ENCODE data around the gene SS18L1.

DNA sequence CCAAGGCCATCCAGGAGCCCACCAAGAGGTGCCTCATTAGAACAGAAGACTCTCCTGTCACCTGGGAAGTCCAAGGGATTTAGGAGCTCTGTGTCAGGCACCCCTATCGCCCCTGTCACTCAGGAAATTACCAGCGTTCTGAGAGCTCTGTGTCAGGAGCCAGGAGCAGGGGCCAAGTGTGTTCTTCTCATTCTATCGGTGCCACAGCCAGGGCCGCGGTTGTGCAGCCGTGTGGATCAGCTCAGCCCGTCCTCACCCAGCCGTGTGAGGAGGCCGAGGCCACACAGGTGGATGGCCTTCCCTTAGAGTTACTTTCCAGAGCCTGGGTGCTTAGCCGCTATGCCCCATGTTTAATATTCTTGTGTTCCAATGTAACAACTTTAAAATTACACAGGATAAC lies 49.1 kb downstream of the SS18L1 start:
- TF ChIP-seq, protein P1, sequence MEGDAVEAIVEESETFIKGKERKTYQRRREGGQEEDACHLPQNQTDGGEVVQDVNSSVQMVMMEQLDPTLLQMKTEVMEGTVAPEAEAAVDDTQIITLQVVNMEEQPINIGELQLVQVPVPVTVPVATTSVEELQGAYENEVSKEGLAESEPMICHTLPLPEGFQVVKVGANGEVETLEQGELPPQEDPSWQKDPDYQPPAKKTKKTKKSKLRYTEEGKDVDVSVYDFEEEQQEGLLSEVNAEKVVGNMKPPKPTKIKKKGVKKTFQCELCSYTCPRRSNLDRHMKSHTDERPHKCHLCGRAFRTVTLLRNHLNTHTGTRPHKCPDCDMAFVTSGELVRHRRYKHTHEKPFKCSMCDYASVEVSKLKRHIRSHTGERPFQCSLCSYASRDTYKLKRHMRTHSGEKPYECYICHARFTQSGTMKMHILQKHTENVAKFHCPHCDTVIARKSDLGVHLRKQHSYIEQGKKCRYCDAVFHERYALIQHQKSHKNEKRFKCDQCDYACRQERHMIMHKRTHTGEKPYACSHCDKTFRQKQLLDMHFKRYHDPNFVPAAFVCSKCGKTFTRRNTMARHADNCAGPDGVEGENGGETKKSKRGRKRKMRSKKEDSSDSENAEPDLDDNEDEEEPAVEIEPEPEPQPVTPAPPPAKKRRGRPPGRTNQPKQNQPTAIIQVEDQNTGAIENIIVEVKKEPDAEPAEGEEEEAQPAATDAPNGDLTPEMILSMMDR (IDR thresholded peaks at IDR 0.05; ENCODE audit: poor library complexity), result no peak
- no peak for TF ChIP-seq EZH2 (IDR thresholded peaks at IDR 0.05; ENCODE audit: borderline replicate concordance)
